Measurements from ENCODE around the gene MVB12A. TPM values are rescaled to one million over a fixed set of nuclear protein-coding genes. Genes with fewer than 3 reads are reported as not detected.

Gene MVB12A
- total and polyA plus RNA-seq, 10 of the 15 experiments (the other 5 are each of a cell fraction or from before 2014, with no cell fraction given): 1.2 to 47.6 (median 26.3) TPM

- POLR2A ChIA-PET: interaction anchor here (1.2 to 1.5 kb wide), 2 partner anchors 9 to 121 kb away, joined by 3 to 10 read pairs; no protein-coding TSS in a partner anchor
- RAD21 ChIA-PET (ENCODE audit: unreplicated experiment): interaction anchor here (0.6 kb wide), 1 partner anchor 57 kb away, joined by 3 read pairs; no protein-coding TSS in a partner anchor
- CTCF ChIA-PET: interaction anchor here (0.6 to 6.0 kb wide), 7 partner anchors 40 to 703 kb away, joined by 3 to 36 read pairs (median 4); partner anchors contain the start of gene CCDC194
- SMC1A ChIA-PET (ENCODE audit: uncharacterized antibody, unreplicated experiment): interaction anchor here (0.9 kb wide), 1 partner anchor 74 kb away, joined by 3 read pairs; no protein-coding TSS in a partner anchor
- Histone ChIP-seq H3K4me3 (no peak overlapping the region), H3K9ac (ENCODE audit: control insufficient read depth, insufficient read depth, low read length) (no peak overlapping the region), H3K36me3 (ENCODE audit: control insufficient read depth in 2 of 2, insufficient read depth in 2 of 2, low read length in 1 of 2) (no peaks in the 10 kb centered on the region), H3K4me2 (ENCODE audit: control insufficient read depth, insufficient read depth) (no peak overlapping the region), H2AFZ (ENCODE audit: control insufficient read depth, low read depth, low read length) (no peak overlapping the region), H4K20me1 (ENCODE audit: control insufficient read depth, insufficient read depth) (no peaks in the 10 kb centered on the region), H3K79me2 (ENCODE audit: control insufficient read depth, insufficient read depth, low read length) (no peaks in the 10 kb centered on the region), H3K4me1 (ENCODE audit: control insufficient read depth, insufficient read depth, low read length) (peaks cover 22% of the 10 kb centered on the region), H3K27me3 (replicated peaks in 1 of 2; ENCODE audit: control insufficient read depth in 2 of 2, insufficient read depth in 2 of 2, low read length in 1 of 2) (no peaks in the 10 kb centered on the region), H3K9me3 (replicated peaks; ENCODE audit: control insufficient read depth, insufficient read depth, low read length) (no peaks in the 10 kb centered on the region), H3K27ac (ENCODE audit: control insufficient read depth, insufficient read depth) (no peak overlapping the region)
- TF ChIP-seq MXI1 (IDR thresholded peaks at IDR 0.05; ENCODE audit: low read depth, low read length) (no peak), SIX5 (IDR thresholded peaks at IDR 0.05; ENCODE audit: low read depth, low read length, severe bottlenecking) (no peak), ZNF24 (IDR thresholded peaks at IDR 0.05) (no peak), BCL11A (IDR thresholded peaks at IDR 0.05; ENCODE audit: low read depth, low read length) (no peak), EZH2 (IDR thresholded peaks at IDR 0.05; ENCODE audit: borderline replicate concordance, control insufficient read depth, low read depth, low read length) (no peak), PKNOX1 (IDR thresholded peaks at IDR 0.05) (no peak)
- TF ChIP-seq, protein P1, sequence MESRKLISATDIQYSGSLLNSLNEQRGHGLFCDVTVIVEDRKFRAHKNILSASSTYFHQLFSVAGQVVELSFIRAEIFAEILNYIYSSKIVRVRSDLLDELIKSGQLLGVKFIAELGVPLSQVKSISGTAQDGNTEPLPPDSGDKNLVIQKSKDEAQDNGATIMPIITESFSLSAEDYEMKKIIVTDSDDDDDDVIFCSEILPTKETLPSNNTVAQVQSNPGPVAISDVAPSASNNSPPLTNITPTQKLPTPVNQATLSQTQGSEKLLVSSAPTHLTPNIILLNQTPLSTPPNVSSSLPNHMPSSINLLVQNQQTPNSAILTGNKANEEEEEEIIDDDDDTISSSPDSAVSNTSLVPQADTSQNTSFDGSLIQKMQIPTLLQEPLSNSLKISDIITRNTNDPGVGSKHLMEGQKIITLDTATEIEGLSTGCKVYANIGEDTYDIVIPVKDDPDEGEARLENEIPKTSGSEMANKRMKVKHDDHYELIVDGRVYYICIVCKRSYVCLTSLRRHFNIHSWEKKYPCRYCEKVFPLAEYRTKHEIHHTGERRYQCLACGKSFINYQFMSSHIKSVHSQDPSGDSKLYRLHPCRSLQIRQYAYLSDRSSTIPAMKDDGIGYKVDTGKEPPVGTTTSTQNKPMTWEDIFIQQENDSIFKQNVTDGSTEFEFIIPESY (IDR thresholded peaks at IDR 0.05): no peak
- FAIRE-seq: no peak
- in situ Hi-C loops (cut with MboI) (loop anchor here (5.0 kb wide), 2 partner anchors 70 to 120 kb away; no protein-coding TSS in a partner anchor), intact Hi-C loops (cut with micrococcal nuclease; ENCODE audit: unreplicated experiment) (no loop called here)
- ATAC-seq: no peak
- 69% methylated on average over 11 of the region's 12 CpGs for WGBS (ENCODE audit: insufficient coverage, insufficient replicate concordance, low lambda C conversion rate, missing lambda C conversion rate)
- no TSS peak for BruUV-seq (replicated peaks)
- DNase-seq (ENCODE audit: low read depth, low spot score): no peak
Observed at GRCh38 chr19:17467471-17468301, 47.8 kb downstream of the MVB12A start.
